PFSK-1 (cell line): ENCODE results near the gene CNTNAP5.

Experiments used
- POLR2AphosphoS5 ChIP-seq: IDR thresholded peaks from 2 replicates; pipeline ENCODE4 v1.6.1; 2012; ENCODE audit warnings: low read depth, mild to moderate bottlenecking, control low read depth, low read length, moderate library complexity
- TAF1 ChIP-seq: IDR thresholded peaks from 2 replicates; pipeline ENCODE4 v1.6.1; 2012; ENCODE audit warnings: low read length, control low read depth, borderline replicate concordance; ENCODE audit not compliant: insufficient read depth

DNA sequence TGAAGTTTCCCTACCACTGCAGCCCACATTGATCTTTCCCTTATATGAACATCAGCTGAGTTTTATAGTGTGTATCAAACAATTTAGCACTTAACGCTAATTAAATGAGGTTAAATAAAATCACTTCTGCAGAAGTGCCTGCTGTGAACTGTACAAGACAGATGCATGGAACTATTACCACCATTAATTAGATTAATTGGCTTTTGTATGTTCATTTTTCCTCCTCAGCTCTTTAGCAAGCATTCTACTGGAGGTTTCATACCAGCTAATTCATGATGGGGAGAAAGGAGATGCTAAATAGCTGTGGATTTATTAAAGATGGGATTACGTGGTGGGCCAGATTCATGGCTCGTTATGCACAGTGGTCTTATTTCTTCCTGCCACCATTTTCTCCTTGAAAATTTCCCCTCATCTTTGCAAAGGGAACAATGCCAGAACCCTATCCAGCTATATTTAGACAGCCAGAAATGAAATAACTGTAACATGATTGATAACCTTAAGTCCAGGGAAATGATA, 96.7 kb downstream of the CNTNAP5 start:
- no peak for TF ChIP-seq POLR2AphosphoS5
- no peak for TF ChIP-seq TAF1
